ENCODE data around the gene VSX1. TPM values are rescaled to one million over a fixed set of nuclear protein-coding genes. Genes with fewer than 3 reads are reported as not detected.

VSX1 gene
- polyA plus RNA-seq, 1 of the 3 experiments (the other 2 are of a cell fraction) = not detected

DNA sequence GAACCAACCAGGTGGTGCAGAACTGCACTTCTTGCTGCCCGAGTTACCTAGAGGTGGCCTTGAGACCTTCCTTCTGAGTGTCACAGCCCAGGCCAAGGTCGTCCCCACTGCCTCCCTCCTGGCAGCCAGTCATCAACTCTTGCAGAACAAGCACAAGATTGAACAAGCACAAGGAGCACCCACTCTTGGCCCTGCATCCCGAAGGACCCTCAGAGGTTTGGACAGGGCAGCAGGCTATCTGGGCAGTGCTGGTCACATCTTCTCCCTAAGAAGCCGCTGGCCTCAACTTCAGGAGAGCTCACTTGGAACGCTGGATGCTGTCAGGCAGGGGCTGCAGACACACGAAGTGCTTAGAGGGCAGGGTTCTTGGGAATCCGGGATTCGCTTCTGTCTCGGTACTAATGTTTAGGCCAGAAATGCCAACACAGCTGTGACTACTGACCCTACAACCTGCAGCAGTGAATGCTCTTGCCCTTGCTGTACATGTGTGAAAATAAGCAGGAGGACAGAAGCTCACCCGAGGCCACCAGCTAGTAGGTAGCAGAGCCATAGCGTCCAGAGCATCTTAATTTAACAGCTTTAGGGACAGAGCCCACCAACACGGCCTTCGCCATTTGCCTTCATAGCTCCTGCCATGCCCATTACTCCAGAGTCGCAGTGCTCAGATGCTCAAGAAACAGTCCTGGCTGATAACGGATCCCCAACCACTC lies 20.0 kb downstream of the VSX1 start:
- Histone ChIP-seq H3F3A (replicated peaks; ENCODE audit: insufficient read depth) (peaks cover 3% of the 10 kb centered on the region), H2AFZ (ENCODE audit: low read depth) (no peak overlapping the region), H4K20me1 (ENCODE audit: insufficient read depth) (no peaks in the 10 kb centered on the region), H3K4me3 (ENCODE audit: low read depth in 2 of 2, low read length in 1 of 2) (no peak overlapping the region), H3K79me2 (ENCODE audit: insufficient read depth) (no peaks in the 10 kb centered on the region), H3K4me2 (no peak overlapping the region), H3K9me3 (no peaks in the 10 kb centered on the region), H3K27ac (ENCODE audit: low read depth in 2 of 2, low read length in 1 of 2) (no peak overlapping the region), H3K36me3 (replicated peaks in 1 of 2; ENCODE audit: control insufficient read depth in 1 of 2, insufficient read depth in 2 of 2, low read length in 1 of 2) (no peaks in the 10 kb centered on the region), H3K27me3 (ENCODE audit: insufficient read depth) (peaks cover 75% of the 10 kb centered on the region), H3K4me1 (ENCODE audit: control insufficient read depth in 1 of 2, insufficient read depth in 2 of 2, low read depth in 1 of 2, low read length in 1 of 2) (peaks cover 0 to 14% of the 10 kb centered on the region in 2 experiments; a peak in 1 of 4 replicates), H3K9ac (no peak overlapping the region), H3K9me2 (no peaks in the 10 kb centered on the region)
- 33% methylated on average over 11 of the region's 15 CpGs for WGBS (ENCODE audit: low lambda C conversion rate)
- CTCF ChIA-PET = interaction anchor here (0.6 to 6.4 kb wide), 7 partner anchors 12 to 1646 kb away, joined by 3 to 48 read pairs (median 4); partner anchors contain the start of gene APMAP
- DNase-seq = no peak
- no peak for TF ChIP-seq ELF1 (IDR thresholded peaks at IDR 0.05)
- TF ChIP-seq TCF12 (IDR thresholded peaks at IDR 0.05) = no peak
- POLR2A ChIA-PET = no interaction called here

- TF ChIP-seq NFIC (IDR thresholded peaks at IDR 0.05; ENCODE audit: borderline replicate concordance) (no peak), YY1 (IDR thresholded peaks at IDR 0.05; ENCODE audit: low read depth) (no peak), MEF2A (IDR thresholded peaks at IDR 0.05; ENCODE audit: borderline replicate concordance, low read depth) (no peak), TEAD4 (IDR thresholded peaks at IDR 0.05; ENCODE audit: borderline replicate concordance, insufficient read depth) (no peak), PBX3 (IDR thresholded peaks at IDR 0.05) (no peak), EZH2phosphoT487 (IDR thresholded peaks at IDR 0.05; ENCODE audit: borderline replicate concordance, low read depth) (no peak), TAF1 (IDR thresholded peaks at IDR 0.05; ENCODE audit: borderline replicate concordance, low read depth, low read length) (no peak), POLR2AphosphoS5 (IDR thresholded peaks at IDR 0.05; ENCODE audit: low read depth, low read length) (no peak), JUND (IDR thresholded peaks at IDR 0.05) (no peak), FOXJ3 (CRISPR knock-in tag; IDR thresholded peaks at IDR 0.05) (no peak), RAD21 (IDR thresholded peaks at IDR 0.05; ENCODE audit: low read length) (no peak), FOSL2 (IDR thresholded peaks at IDR 0.05; ENCODE audit: borderline replicate concordance, low read depth) (no peak), FOXM1 (IDR thresholded peaks at IDR 0.05; ENCODE audit: low read depth) (no peak)
- TF ChIP-seq, protein P1, sequence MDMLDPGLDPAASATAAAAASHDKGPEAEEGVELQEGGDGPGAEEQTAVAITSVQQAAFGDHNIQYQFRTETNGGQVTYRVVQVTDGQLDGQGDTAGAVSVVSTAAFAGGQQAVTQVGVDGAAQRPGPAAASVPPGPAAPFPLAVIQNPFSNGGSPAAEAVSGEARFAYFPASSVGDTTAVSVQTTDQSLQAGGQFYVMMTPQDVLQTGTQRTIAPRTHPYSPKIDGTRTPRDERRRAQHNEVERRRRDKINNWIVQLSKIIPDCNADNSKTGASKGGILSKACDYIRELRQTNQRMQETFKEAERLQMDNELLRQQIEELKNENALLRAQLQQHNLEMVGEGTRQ (IDR thresholded peaks at IDR 0.05; ENCODE audit: borderline replicate concordance, low read depth, low read length) = no peak
- TF ChIP-seq, protein P2, sequence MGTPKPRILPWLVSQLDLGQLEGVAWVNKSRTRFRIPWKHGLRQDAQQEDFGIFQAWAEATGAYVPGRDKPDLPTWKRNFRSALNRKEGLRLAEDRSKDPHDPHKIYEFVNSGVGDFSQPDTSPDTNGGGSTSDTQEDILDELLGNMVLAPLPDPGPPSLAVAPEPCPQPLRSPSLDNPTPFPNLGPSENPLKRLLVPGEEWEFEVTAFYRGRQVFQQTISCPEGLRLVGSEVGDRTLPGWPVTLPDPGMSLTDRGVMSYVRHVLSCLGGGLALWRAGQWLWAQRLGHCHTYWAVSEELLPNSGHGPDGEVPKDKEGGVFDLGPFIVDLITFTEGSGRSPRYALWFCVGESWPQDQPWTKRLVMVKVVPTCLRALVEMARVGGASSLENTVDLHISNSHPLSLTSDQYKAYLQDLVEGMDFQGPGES (IDR thresholded peaks at IDR 0.05; ENCODE audit: low read depth, low read length) = no peak
- TF ChIP-seq, protein P3, sequence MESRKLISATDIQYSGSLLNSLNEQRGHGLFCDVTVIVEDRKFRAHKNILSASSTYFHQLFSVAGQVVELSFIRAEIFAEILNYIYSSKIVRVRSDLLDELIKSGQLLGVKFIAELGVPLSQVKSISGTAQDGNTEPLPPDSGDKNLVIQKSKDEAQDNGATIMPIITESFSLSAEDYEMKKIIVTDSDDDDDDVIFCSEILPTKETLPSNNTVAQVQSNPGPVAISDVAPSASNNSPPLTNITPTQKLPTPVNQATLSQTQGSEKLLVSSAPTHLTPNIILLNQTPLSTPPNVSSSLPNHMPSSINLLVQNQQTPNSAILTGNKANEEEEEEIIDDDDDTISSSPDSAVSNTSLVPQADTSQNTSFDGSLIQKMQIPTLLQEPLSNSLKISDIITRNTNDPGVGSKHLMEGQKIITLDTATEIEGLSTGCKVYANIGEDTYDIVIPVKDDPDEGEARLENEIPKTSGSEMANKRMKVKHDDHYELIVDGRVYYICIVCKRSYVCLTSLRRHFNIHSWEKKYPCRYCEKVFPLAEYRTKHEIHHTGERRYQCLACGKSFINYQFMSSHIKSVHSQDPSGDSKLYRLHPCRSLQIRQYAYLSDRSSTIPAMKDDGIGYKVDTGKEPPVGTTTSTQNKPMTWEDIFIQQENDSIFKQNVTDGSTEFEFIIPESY (IDR thresholded peaks at IDR 0.05; ENCODE audit: borderline replicate concordance, low read depth) = no peak
- no peak overlapping the region for H3K4me3 ChIP-seq (ENCODE audit: low read depth in 2 of 2, low read length in 1 of 2)
- H3K27me3 ChIP-seq (ENCODE audit: insufficient read depth) = peaks cover 72% of the 10 kb centered on the region
- no peak overlapping the region for H3K27ac ChIP-seq (ENCODE audit: low read depth in 2 of 2, low read length in 1 of 2)
- no peaks in the 10 kb centered on the region for H3K9me3 ChIP-seq
- DNase-seq = no peak
- H3F3A ChIP-seq (replicated peaks; ENCODE audit: insufficient read depth) = peaks cover 1% of the 10 kb centered on the region
- H3K9ac ChIP-seq = no peak overlapping the region
- WGBS (ENCODE audit: low lambda C conversion rate) = 21% methylated on average over 7 of the region's 7 CpGs
- H2AFZ ChIP-seq (ENCODE audit: low read depth) = no peak overlapping the region
- ChIA-PET CTCF (interaction anchor here (2.1 to 6.4 kb wide), 2 partner anchors 16 to 67 kb away, joined by 8 to 48 read pairs; partner anchors contain the start of gene APMAP), POLR2A (no interaction called here)
- H3K4me2 ChIP-seq = no peak overlapping the region
- H3K4me1 ChIP-seq (ENCODE audit: control insufficient read depth in 1 of 2, insufficient read depth in 2 of 2, low read depth in 1 of 2, low read length in 1 of 2) = peaks cover 0 to 15% of the 10 kb centered on the region in 2 experiments; a peak in 1 of 4 replicates
- no peaks in the 10 kb centered on the region for H3K79me2 ChIP-seq (ENCODE audit: insufficient read depth)
- no peaks in the 10 kb centered on the region for H3K36me3 ChIP-seq (replicated peaks in 1 of 2; ENCODE audit: control insufficient read depth in 1 of 2, insufficient read depth in 2 of 2, low read length in 1 of 2)
- no peaks in the 10 kb centered on the region for H4K20me1 ChIP-seq (ENCODE audit: insufficient read depth)
- no peaks in the 10 kb centered on the region for H3K9me2 ChIP-seq
Measured at GRCh38 chr20:25061103-25061799, 20.7 kb downstream of the VSX1 start.

Data from SK-N-SH (cell line).